Measurements from ENCODE around the gene CFAP97.

DNA sequence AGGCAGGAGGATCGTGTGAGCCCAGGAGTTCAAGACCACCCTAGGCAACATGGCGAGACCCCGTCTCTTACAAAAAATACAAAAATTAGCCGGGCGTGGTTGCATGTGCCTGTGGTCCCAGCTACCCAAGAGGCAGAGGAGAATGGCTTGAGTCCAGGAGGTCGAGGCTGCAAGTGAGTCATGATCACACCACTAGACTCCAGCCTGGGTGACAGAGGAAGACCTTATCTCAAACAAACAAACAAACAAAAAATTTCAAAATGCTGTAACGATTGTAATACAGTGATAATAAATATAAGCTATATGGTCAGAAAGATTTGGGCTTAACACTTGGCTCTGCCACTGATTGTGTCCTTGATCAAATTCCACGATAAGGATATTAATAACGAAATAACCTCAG is 36.6 kb downstream of the CFAP97 start:
- TF ChIP-seq, protein P1, sequence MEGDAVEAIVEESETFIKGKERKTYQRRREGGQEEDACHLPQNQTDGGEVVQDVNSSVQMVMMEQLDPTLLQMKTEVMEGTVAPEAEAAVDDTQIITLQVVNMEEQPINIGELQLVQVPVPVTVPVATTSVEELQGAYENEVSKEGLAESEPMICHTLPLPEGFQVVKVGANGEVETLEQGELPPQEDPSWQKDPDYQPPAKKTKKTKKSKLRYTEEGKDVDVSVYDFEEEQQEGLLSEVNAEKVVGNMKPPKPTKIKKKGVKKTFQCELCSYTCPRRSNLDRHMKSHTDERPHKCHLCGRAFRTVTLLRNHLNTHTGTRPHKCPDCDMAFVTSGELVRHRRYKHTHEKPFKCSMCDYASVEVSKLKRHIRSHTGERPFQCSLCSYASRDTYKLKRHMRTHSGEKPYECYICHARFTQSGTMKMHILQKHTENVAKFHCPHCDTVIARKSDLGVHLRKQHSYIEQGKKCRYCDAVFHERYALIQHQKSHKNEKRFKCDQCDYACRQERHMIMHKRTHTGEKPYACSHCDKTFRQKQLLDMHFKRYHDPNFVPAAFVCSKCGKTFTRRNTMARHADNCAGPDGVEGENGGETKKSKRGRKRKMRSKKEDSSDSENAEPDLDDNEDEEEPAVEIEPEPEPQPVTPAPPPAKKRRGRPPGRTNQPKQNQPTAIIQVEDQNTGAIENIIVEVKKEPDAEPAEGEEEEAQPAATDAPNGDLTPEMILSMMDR (conservative IDR thresholded peaks at IDR 0.05; ENCODE audit: low read depth, low read length): no peak
- TF ChIP-seq EZH2 (IDR thresholded peaks at IDR 0.05; ENCODE audit: low read length, unreplicated experiment) (no peak), EZH2phosphoT487 (IDR thresholded peaks at IDR 0.05; ENCODE audit: borderline replicate concordance, low read length) (no peak)

Data from PC-3 (cell line).